ENCODE results near the gene PRRX1.

The PRRX1 gene

GRCh38 chr1:170672316-170672715, 8.4 kb downstream of the PRRX1 start:
- peaks cover 0 to 2% of the 10 kb centered on the region in 2 donors for H3K4me1 ChIP-seq (ENCODE audit: control insufficient read depth in 2 of 2, insufficient read depth in 2 of 2, low read length in 2 of 2)
- H3K36me3 ChIP-seq (ENCODE audit: control insufficient read depth in 2 of 2, insufficient read depth in 2 of 2, low read length in 2 of 2) = no peaks in the 10 kb centered on the region
- peaks cover 0 to 2% of the 10 kb centered on the region in 2 donors for H3K9me3 ChIP-seq (ENCODE audit: control insufficient read depth in 2 of 2, low read length in 2 of 2)
- peaks cover 29 to 31% of the 10 kb centered on the region in 2 donors for H3K27me3 ChIP-seq (ENCODE audit: control insufficient read depth in 2 of 2, insufficient read depth in 2 of 2, low read length in 2 of 2)
- no peak overlapping the region for H3K9ac ChIP-seq (ENCODE audit: low read depth in 1 of 2, low read length in 2 of 2)
- no peak overlapping the region for H3K4me3 ChIP-seq (ENCODE audit: low read length in 2 of 2)
- H3K27ac ChIP-seq (ENCODE audit: low read depth in 2 of 2, low read length in 2 of 2) = no peak overlapping the region

GRCh38 chr1:170674239-170674638, 10.3 kb downstream of the PRRX1 start:
- H3K9ac ChIP-seq (ENCODE audit: low read depth in 1 of 2, low read length in 2 of 2) = no peak overlapping the region
- peaks cover 17 to 19% of the 10 kb centered on the region in 2 donors for H3K27me3 ChIP-seq (ENCODE audit: control insufficient read depth in 2 of 2, insufficient read depth in 2 of 2, low read length in 2 of 2)

GRCh38 chr1:170674986-170675385, 11.1 kb downstream of the PRRX1 start:
- Histone ChIP-seq H3K4me1 (ENCODE audit: control insufficient read depth in 2 of 2, insufficient read depth in 2 of 2, low read length in 2 of 2) (no peaks in the 10 kb centered on the region), H3K27ac (ENCODE audit: low read depth in 2 of 2, low read length in 2 of 2) (no peak overlapping the region)

More at GRCh38 chr1:170674239-170674638, 10.3 kb downstream of the PRRX1 start:
- Histone ChIP-seq H3K9me3 (ENCODE audit: control insufficient read depth in 2 of 2, low read length in 2 of 2) (no peaks in the 10 kb centered on the region), H3K27ac (ENCODE audit: low read depth in 2 of 2, low read length in 2 of 2) (no peak overlapping the region), H3K36me3 (ENCODE audit: control insufficient read depth in 2 of 2, insufficient read depth in 2 of 2, low read length in 2 of 2) (no peaks in the 10 kb centered on the region), H3K4me1 (ENCODE audit: control insufficient read depth in 2 of 2, insufficient read depth in 2 of 2, low read length in 2 of 2) (no peaks in the 10 kb centered on the region), H3K4me3 (ENCODE audit: low read length in 2 of 2) (no peak overlapping the region)

DNA sequence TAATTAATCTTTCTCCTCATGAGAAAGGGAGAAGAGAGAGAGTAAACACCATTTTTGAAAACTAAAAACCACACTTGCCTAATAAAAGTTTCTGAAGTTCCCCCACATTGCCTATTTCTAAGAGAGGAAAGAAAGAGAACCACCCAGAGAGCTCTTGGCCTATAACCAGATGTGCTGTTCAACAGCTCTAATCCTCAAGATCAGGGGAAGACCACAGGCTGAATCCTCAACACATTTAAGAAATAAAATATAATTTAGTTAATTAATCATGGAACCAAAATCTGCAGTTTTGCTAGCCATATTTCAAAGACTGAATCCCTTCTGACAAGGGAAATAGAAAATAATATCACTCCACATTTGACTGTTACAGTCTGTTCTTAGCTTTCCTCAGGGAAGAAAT, 11.9 kb downstream of the PRRX1 start:
- Histone ChIP-seq H3K4me1 (ENCODE audit: control insufficient read depth in 2 of 2, insufficient read depth in 2 of 2, low read length in 2 of 2) (no peaks in the 10 kb centered on the region), H3K27me3 (ENCODE audit: control insufficient read depth in 2 of 2, insufficient read depth in 2 of 2, low read length in 2 of 2) (peaks cover 5 to 7% of the 10 kb centered on the region in 2 donors), H3K9me3 (ENCODE audit: control insufficient read depth in 2 of 2, low read length in 2 of 2) (no peaks in the 10 kb centered on the region), H3K36me3 (ENCODE audit: control insufficient read depth in 2 of 2, insufficient read depth in 2 of 2, low read length in 2 of 2) (no peaks in the 10 kb centered on the region), H3K4me3 (ENCODE audit: low read length in 2 of 2) (no peak overlapping the region), H3K9ac (ENCODE audit: low read depth in 1 of 2, low read length in 2 of 2) (no peak overlapping the region), H3K27ac (ENCODE audit: low read depth in 2 of 2, low read length in 2 of 2) (no peak overlapping the region)

More at GRCh38 chr1:170674986-170675385, 11.1 kb downstream of the PRRX1 start:
- Histone ChIP-seq H3K27me3 (ENCODE audit: control insufficient read depth in 2 of 2, insufficient read depth in 2 of 2, low read length in 2 of 2) (peaks cover 10 to 12% of the 10 kb centered on the region in 2 donors), H3K36me3 (ENCODE audit: control insufficient read depth in 2 of 2, insufficient read depth in 2 of 2, low read length in 2 of 2) (no peaks in the 10 kb centered on the region), H3K9me3 (ENCODE audit: control insufficient read depth in 2 of 2, low read length in 2 of 2) (no peaks in the 10 kb centered on the region), H3K4me3 (ENCODE audit: low read length in 2 of 2) (no peak overlapping the region), H3K9ac (ENCODE audit: low read depth in 1 of 2, low read length in 2 of 2) (no peak overlapping the region)

DNA sequence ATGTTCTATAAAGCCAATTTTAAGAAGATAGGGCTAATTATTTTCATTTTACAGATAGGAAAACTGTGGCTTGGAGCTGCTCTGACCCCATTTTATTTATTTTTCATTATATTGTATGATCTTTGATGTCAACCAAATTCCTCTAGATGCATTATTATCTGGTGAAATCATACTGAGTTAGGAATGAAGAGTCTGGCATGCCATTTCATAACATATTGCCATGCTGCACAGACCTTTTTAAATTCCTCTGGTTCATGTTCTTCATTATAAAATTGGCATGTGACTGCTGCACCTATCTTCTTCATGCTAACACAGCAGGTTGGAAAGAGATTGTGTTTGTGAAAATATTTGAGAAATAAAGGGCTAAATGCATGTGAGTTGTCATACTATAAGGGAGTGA, 12.7 kb downstream of the PRRX1 start:
- no peak overlapping the region for H3K27ac ChIP-seq (ENCODE audit: low read depth in 2 of 2, low read length in 2 of 2)
- H3K4me1 ChIP-seq (ENCODE audit: control insufficient read depth in 2 of 2, insufficient read depth in 2 of 2, low read length in 2 of 2) = no peaks in the 10 kb centered on the region
- H3K4me3 ChIP-seq (ENCODE audit: low read length in 2 of 2) = no peak overlapping the region
- no peaks in the 10 kb centered on the region for H3K27me3 ChIP-seq (ENCODE audit: control insufficient read depth in 2 of 2, insufficient read depth in 2 of 2, low read length in 2 of 2)
- H3K9ac ChIP-seq (ENCODE audit: low read depth in 1 of 2, low read length in 2 of 2) = no peak overlapping the region
- H3K36me3 ChIP-seq (ENCODE audit: control insufficient read depth in 2 of 2, insufficient read depth in 2 of 2, low read length in 2 of 2) = no peaks in the 10 kb centered on the region
- H3K9me3 ChIP-seq (ENCODE audit: control insufficient read depth in 2 of 2, low read length in 2 of 2) = no peaks in the 10 kb centered on the region

DNA sequence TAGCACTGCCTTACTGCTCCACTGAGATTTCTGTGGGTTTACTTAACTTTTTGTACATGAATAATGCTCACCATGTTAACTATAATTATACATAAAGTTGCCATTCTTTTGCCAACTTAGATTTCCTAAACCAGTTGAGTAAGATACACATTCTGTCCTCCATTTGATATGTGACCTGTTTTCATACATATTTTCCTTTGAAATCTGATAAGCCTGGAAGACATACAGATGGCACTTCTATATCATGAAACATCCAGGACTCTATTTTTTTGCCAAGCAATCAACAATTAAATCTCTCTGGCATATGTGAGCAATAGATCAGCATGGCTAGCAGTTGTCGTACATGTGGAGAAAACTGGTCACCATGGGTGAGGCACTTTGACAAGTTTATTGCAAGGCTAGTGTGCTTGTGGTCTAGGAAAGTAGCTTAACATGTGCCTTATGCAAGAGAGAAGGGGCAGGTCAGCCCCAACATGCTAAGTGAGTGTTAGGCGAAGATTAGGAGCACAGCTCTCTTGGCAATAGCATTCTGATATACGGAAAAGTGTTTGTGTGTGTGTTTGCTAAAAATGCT, 14.2 kb downstream of the PRRX1 start:
- Histone ChIP-seq H3K27ac (ENCODE audit: low read depth in 2 of 2, low read length in 2 of 2) (no peak overlapping the region), H3K4me1 (ENCODE audit: control insufficient read depth in 2 of 2, insufficient read depth in 2 of 2, low read length in 2 of 2) (no peaks in the 10 kb centered on the region), H3K9ac (ENCODE audit: low read depth in 1 of 2, low read length in 2 of 2) (no peak overlapping the region), H3K9me3 (ENCODE audit: control insufficient read depth in 2 of 2, low read length in 2 of 2) (no peaks in the 10 kb centered on the region), H3K36me3 (ENCODE audit: control insufficient read depth in 2 of 2, insufficient read depth in 2 of 2, low read length in 2 of 2) (no peaks in the 10 kb centered on the region), H3K4me3 (ENCODE audit: low read length in 2 of 2) (no peak overlapping the region), H3K27me3 (ENCODE audit: control insufficient read depth in 2 of 2, insufficient read depth in 2 of 2, low read length in 2 of 2) (no peaks in the 10 kb centered on the region)

GRCh38 chr1:170680428-170680827, 16.5 kb downstream of the PRRX1 start:
- no peak overlapping the region for H3K4me3 ChIP-seq (ENCODE audit: low read length in 2 of 2)
- no peak overlapping the region for H3K27ac ChIP-seq (ENCODE audit: low read depth in 2 of 2, low read length in 2 of 2)
- no peak overlapping the region for H3K9ac ChIP-seq (ENCODE audit: low read depth in 1 of 2, low read length in 2 of 2)
- no peaks in the 10 kb centered on the region for H3K27me3 ChIP-seq (ENCODE audit: control insufficient read depth in 2 of 2, insufficient read depth in 2 of 2, low read length in 2 of 2)
- no peaks in the 10 kb centered on the region for H3K9me3 ChIP-seq (ENCODE audit: control insufficient read depth in 2 of 2, low read length in 2 of 2)
- H3K4me1 ChIP-seq (ENCODE audit: control insufficient read depth in 2 of 2, insufficient read depth in 2 of 2, low read length in 2 of 2) = no peaks in the 10 kb centered on the region
- H3K36me3 ChIP-seq (ENCODE audit: control insufficient read depth in 2 of 2, insufficient read depth in 2 of 2, low read length in 2 of 2) = no peaks in the 10 kb centered on the region

- no peak overlapping the region for H3K27ac ChIP-seq (ENCODE audit: low read depth in 2 of 2, low read length in 2 of 2)
- H3K4me1 ChIP-seq (ENCODE audit: control insufficient read depth in 2 of 2, insufficient read depth in 2 of 2, low read length in 2 of 2) = no peaks in the 10 kb centered on the region
- H3K9ac ChIP-seq (ENCODE audit: low read depth in 1 of 2, low read length in 2 of 2) = no peak overlapping the region
- H3K36me3 ChIP-seq (ENCODE audit: control insufficient read depth in 2 of 2, insufficient read depth in 2 of 2, low read length in 2 of 2) = no peaks in the 10 kb centered on the region
- H3K9me3 ChIP-seq (ENCODE audit: control insufficient read depth in 2 of 2, low read length in 2 of 2) = no peaks in the 10 kb centered on the region
- no peak overlapping the region for H3K4me3 ChIP-seq (ENCODE audit: low read length in 2 of 2)
- no peaks in the 10 kb centered on the region for H3K27me3 ChIP-seq (ENCODE audit: control insufficient read depth in 2 of 2, insufficient read depth in 2 of 2, low read length in 2 of 2)
Measured at GRCh38 chr1:170682169-170682568, 18.2 kb downstream of the PRRX1 start.

GRCh38 chr1:170682809-170683208, 18.9 kb downstream of the PRRX1 start:
- H3K36me3 ChIP-seq (ENCODE audit: control insufficient read depth in 2 of 2, insufficient read depth in 2 of 2, low read length in 2 of 2) = no peaks in the 10 kb centered on the region
- no peak overlapping the region for H3K4me3 ChIP-seq (ENCODE audit: low read length in 2 of 2)
- H3K27me3 ChIP-seq (ENCODE audit: control insufficient read depth in 2 of 2, insufficient read depth in 2 of 2, low read length in 2 of 2) = no peaks in the 10 kb centered on the region
- H3K27ac ChIP-seq (ENCODE audit: low read depth in 2 of 2, low read length in 2 of 2) = no peak overlapping the region
- H3K9ac ChIP-seq (ENCODE audit: low read depth in 1 of 2, low read length in 2 of 2) = no peak overlapping the region
- H3K9me3 ChIP-seq (ENCODE audit: control insufficient read depth in 2 of 2, low read length in 2 of 2) = no peaks in the 10 kb centered on the region
- no peaks in the 10 kb centered on the region for H3K4me1 ChIP-seq (ENCODE audit: control insufficient read depth in 2 of 2, insufficient read depth in 2 of 2, low read length in 2 of 2)

GRCh38 chr1:170685166-170685565, 21.2 kb downstream of the PRRX1 start:
- Histone ChIP-seq H3K9me3 (ENCODE audit: control insufficient read depth in 2 of 2, low read length in 2 of 2) (no peaks in the 10 kb centered on the region), H3K27me3 (ENCODE audit: control insufficient read depth in 2 of 2, insufficient read depth in 2 of 2, low read length in 2 of 2) (no peaks in the 10 kb centered on the region), H3K9ac (ENCODE audit: low read depth in 1 of 2, low read length in 2 of 2) (no peak overlapping the region), H3K4me3 (ENCODE audit: low read length in 2 of 2) (no peak overlapping the region), H3K36me3 (ENCODE audit: control insufficient read depth in 2 of 2, insufficient read depth in 2 of 2, low read length in 2 of 2) (no peaks in the 10 kb centered on the region), H3K27ac (ENCODE audit: low read depth in 2 of 2, low read length in 2 of 2) (no peak overlapping the region), H3K4me1 (ENCODE audit: control insufficient read depth in 2 of 2, insufficient read depth in 2 of 2, low read length in 2 of 2) (peaks cover 0 to 4% of the 10 kb centered on the region in 2 donors)

- Histone ChIP-seq H3K9ac (ENCODE audit: low read depth in 1 of 2, low read length in 2 of 2) (no peak overlapping the region), H3K9me3 (ENCODE audit: control insufficient read depth in 2 of 2, low read length in 2 of 2) (no peaks in the 10 kb centered on the region), H3K36me3 (ENCODE audit: control insufficient read depth in 2 of 2, insufficient read depth in 2 of 2, low read length in 2 of 2) (no peaks in the 10 kb centered on the region), H3K27ac (ENCODE audit: low read depth in 2 of 2, low read length in 2 of 2) (no peak overlapping the region), H3K4me3 (ENCODE audit: low read length in 2 of 2) (no peak overlapping the region), H3K4me1 (ENCODE audit: control insufficient read depth in 2 of 2, insufficient read depth in 2 of 2, low read length in 2 of 2) (peaks cover 0 to 4% of the 10 kb centered on the region in 2 donors), H3K27me3 (ENCODE audit: control insufficient read depth in 2 of 2, insufficient read depth in 2 of 2, low read length in 2 of 2) (no peaks in the 10 kb centered on the region)
Measured at GRCh38 chr1:170686291-170686690, 22.4 kb downstream of the PRRX1 start.
